ENCODE measurements around the gene CHST11.

CHST11 gene

DNA sequence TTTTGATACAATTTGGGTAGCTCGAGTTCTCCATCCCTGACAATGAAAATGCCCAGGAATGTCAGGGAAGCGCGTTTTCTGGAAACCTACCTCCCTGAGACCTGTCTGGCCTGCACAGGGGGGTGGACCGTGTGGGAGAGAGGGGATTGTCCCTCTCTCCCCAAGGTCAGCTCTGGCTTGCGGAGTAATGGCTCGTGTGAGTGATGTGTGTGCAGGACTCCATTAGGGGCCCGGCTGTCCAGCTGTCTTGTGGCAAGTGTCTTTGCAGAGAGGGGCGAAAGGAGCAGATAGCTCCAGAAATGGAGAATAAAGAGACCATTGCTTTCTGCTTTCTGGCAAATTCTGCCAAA lies 215.3 kb downstream of the CHST11 start:
- FAIRE-seq (no peak), DNase-seq (ENCODE audit: low spot score) (no peak)

DNA sequence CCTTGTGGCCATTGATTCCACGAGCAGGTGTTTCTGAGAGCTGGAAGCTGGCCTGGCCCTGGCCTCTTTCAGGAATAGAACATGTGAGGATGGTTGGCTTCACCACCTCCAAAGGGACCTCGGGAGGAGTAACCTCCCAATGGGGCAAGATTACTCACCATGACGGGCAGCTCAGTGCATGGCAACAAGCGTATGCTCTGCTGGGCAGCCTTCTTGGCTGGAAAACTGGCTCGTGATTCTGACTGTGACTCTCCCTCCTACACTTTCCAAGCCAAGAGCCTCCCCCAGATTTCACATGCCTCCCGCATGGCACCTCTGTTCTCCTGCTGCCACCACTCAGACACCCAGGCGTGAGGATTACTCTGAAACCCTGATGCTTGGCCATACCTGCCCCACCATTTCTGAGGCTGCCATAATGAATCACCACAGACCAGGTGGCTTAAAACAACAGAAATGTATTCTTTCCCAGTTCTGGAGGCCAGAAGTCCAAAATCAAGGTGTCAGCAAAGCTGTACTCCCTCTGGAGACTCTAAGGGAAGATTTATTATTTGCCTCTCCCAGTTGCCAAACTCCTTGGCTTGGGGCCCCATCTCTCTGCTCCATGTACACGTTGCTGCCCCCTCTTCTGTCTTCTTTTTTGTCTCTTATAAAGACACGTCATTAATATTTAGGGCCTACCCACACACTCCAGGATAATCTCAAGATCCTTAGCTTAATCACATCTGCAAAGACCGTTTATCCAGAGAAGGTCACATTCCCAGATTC lies 215.9 kb downstream of the CHST11 start:
- FAIRE-seq: peak; percentile 86
- DNase-seq (ENCODE audit: low spot score): peak; percentile 94

DNA sequence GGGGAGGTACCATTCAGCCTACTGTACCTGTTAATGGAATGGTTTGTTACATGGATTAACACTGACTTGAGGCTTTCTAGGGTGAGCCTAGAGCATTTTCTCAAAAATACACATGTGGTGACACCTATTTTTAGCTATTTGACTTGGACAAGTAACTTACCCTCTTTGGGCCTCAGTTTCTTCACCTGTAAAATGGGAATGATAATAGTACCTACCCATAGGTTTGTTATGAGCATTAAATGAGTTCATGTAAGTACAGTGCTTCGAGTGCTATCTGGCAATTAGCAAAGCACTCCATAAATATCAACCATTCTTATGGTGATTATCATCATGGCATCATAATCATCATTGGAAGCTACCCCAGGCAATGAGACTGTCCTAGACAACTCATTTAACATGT lies 216.5 kb downstream of the CHST11 start:
- DNase-seq (ENCODE audit: low spot score) (no peak), FAIRE-seq (no peak)

DNA sequence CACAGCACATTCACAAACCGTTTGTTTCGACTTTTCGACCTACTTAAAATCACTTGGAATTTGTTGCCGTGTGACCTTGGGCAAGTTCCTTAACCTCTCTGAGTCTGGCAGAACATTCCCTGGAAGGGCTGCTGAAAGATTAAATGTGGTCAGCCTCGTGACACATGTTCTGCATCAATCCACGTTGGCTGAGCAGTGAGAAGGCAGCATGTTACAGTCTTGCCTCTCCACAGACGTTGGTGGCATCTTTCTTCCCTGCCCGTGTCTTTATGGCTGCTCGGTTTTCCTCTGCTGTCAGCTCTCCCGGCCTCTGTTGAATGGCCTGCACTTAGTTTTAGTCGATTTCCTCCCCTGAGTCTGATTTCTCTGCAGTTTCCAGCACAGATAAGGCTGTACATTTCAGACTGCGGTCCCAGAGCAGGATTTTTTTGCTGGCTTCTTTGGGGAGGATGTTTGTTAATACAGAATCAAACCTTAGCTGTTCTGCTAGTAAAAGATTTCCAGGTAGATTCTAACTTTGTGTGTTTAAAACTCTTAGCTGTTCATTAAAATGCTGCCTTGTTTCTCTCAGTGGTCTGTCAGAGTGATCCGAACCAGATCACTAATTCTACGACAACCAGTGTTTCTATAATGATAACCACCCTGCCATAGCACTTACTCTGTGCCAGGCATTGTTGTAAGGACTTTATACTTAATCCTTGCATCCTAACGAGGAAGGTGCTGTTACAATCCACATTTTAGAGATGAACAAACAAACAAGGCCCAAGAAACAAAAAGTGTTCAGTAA lies 217.1 kb downstream of the CHST11 start:
- DNase-seq (ENCODE audit: low spot score) (peak; percentile 27), FAIRE-seq (no peak)

DNA sequence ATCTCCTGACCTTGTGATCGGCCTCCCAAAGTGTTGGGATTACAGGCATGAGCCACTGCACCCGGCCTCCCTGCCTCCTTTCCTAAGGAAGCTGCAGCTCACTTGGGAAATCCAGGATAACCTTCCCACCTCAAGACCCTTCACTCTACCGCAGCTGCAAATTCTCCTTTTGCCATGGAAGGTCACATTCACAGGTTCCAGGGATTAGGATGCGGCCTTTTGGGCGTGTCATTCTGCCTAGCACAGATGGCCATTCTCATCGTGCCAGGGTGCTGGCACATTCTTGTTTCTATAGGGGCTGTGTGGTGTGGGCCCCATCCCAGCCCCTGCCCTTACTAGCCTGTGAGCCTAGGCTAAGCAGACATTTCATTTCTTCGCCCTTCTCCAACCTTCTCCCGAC lies 219.9 kb downstream of the CHST11 start:
- no peak for FAIRE-seq

DNA sequence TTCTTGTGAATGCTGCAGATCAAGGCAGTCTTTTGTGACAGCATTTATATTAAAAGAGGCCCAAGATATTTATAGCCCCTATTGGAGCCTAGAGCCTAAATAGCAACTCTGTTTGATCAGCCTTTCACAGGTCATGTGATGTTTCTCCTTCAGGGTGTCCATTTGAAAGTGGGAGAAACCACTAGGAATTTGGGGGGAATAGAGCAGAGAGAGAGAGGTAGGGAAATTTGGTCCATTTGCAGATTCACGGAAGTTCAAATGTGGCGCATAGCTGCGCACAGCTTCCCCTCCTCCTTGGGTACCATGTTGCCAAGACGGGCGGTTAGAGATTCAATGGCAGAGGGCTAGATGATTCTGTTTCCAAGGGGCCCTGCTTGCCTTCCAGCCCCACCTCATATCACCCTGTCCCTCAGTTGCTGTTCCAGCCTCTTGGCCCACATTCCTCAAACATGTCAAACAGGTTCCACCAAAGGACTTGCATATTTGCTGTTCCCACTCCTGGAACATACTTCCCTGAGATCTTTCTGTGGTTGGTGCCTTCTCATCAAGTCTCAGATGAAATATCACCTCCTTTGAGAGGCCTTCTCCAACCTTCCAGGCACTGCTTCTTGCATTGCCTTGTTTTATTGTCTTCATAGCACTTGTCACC lies 220.8 kb downstream of the CHST11 start:
- FAIRE-seq (no peak), DNase-seq (ENCODE audit: low spot score) (no peak)

More for the DNA sequence above, 219.9 kb downstream of the CHST11 start:
- DNase-seq (ENCODE audit: low spot score): no peak

DNA sequence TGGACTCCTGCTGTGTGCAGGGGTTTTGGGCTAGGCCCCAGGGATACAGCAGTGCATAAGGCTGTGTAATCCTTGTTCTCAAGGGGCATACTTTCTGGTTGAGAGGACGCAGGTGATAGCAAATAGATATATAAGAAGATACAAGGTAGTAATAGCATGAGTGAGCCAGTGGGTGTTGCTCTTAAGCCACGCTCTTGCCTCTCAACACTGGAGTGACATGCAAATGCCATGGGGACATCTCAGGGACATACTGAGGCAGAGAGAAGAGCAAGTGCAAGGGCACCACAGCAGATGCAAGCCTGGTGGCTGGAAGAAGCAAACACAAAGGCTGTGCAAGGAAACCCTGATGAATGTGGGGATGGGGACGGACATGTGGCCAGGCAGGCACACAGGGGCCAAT lies 223.3 kb downstream of the CHST11 start:
- DNase-seq (ENCODE audit: low spot score) (no peak), FAIRE-seq (no peak)

DNA sequence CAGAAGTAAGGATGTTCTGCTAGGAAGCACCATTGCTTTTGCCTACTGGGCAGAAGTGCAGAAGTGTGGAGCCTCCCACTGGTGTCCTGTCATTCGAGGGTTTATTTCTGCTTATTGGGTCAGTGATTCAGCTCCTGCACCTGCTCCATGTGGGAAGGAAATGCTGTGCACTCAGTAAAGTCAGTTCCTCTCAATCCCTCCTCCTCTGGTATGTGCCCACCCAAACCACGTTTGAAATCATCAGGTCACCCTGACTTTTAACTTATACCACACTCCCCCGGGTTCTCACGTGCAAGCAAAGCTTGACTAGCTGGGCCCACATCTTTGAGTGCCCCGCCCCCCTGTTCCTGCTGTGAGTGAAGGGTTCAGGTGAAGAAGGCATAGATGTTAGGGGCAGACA lies 223.7 kb downstream of the CHST11 start:
- FAIRE-seq: no peak

DNA sequence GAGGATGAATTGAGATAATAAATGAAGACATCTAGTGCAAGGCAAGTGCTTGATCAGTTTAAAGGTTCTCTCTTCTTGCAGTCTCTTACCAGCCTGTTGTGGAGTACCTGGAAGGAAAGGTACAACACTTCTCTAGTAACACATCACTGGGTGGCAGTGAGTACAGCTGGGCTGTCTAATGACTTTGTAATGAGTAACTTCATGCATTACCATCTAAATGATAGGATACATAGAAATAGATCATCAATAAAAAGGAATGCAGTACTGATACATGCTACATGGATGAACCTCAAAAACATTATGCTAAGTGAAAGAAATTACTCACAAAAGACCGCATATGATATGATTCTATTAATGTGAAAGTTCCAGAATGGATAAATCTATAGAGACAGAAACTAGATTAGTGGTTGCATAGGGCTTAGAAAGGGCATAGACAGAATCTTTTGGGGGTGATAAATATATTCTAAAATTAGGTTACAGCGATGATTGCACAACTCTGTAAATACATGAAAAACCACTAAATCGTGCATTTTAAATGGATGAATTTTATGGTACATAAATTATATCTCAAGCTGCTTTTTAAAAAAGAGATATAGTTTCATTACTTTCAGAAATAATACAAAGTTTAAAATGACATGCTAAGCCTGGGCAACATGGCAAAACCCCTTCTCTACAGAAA lies 224.4 kb downstream of the CHST11 start:
- FAIRE-seq (no peak), DNase-seq (ENCODE audit: low spot score) (no peak)

More for the DNA sequence above, 223.7 kb downstream of the CHST11 start:
- no peak for DNase-seq (ENCODE audit: low spot score)

DNA sequence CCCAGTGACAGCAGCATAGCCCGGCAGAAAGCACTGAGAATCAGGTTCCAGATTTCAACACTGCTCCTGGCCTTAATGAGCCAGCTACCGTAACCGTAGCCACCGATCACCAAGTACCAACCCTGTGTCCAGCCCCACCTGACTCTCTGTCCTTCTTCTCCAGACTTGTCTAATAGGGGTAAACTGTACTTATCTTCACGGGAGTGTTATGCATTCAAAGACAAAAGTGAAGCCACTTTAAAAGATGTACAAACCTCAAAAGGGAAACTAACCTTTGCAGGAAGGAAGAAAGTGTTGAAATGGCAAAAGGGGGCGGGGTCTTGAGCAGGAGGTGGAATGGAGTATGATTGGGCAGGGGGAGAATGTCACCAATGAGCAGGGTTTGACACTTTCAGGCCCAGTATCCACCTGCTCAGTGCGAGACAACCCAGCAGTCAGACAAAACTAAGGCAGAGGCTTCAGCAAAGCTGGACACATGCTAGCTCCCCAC lies 226.1 kb downstream of the CHST11 start:
- DNase-seq (ENCODE audit: low spot score) (no peak), FAIRE-seq (no peak)

DNA sequence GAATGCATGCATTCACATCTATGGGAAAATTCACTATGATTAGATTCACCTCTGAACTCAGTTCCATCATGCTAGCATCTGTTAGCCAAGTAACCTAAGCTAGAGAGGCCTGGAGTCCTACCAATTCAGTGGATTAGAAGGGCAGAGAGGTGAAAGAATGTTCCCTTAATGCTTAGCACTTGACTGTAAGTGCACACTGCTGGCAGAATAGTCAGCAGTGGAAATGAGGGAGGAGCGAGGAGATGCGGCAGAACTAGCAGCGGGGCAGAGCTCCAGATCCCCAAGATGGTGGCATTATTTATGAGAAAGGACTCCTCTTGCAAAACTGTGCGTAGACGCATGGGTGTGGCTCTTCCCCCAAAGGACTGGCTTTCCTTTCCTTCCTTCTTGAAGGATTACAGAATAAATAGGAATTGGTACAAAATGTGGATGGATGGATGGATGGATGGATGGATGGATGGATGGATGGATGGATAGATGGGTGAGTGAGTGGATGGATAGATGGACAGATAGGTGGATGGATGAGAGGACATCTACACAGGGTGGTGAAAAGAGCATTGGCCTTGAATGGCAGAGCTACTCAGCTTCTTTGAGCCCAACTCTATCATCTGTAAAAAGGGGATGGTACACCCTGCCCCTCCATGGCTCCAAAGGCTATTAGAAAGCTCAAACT lies 227.2 kb downstream of the CHST11 start:
- DNase-seq (ENCODE audit: low spot score): no peak
- no peak for FAIRE-seq

DNA sequence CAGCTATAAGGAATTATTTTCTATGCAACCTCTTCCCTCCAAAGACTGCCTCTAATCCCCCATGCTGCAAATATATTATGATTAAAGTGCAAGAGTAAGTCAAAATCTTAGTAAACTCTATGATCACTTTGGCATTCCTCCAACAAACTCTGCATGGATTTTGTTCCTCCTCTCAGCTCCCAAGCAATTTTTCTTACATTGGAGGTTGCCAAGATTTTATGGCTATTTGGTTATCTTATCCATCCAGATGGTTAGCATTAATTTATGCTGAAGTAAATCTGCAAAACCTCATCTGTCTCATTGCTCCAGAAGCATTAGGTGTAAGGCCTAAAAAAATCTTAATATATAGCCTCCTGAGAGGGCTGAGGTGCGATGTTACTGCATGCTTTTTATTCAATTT lies 228.1 kb downstream of the CHST11 start:
- DNase-seq (ENCODE audit: low spot score) (no peak), FAIRE-seq (no peak)

DNA sequence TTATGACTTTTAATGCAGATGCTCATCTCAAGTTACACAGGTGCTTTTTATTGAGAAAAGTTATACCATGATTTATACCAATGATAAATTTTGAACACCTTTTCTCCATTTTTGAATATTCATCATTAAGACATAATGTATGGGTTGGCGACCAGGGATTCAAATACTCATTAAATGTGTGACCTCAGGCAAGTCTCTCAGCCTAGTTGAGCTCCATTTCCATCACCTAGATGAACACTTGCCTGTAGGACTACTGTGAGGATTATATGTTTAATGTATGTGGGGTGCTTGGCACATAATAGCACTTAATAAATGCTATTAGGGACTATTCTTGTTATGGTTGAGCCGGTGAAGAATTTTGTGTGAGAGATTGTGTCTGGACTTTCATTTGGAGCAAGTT lies 228.6 kb downstream of the CHST11 start:
- FAIRE-seq (no peak), DNase-seq (ENCODE audit: low spot score) (no peak)

DNA sequence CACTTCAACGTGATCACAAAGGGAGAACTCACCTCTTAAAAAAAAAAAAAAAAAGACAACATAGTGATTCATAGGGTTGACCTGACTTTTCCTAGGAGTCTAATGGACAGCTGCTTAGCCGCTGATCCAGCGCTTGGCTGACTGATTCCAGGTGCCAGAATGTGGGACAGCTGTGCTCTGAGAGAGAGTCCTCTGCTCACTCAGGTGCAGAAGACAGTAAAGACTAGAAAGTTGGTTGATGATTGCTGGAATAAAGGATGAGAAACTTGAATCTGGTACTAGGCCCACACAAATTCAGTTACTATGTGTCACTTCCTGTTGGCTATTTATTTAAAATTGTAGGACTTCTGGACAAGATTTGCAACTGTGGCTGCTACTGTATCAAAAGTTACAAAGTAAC lies 229.4 kb downstream of the CHST11 start:
- peak; percentile 74 for DNase-seq (ENCODE audit: low spot score)
- FAIRE-seq: peak; percentile 82

DNA sequence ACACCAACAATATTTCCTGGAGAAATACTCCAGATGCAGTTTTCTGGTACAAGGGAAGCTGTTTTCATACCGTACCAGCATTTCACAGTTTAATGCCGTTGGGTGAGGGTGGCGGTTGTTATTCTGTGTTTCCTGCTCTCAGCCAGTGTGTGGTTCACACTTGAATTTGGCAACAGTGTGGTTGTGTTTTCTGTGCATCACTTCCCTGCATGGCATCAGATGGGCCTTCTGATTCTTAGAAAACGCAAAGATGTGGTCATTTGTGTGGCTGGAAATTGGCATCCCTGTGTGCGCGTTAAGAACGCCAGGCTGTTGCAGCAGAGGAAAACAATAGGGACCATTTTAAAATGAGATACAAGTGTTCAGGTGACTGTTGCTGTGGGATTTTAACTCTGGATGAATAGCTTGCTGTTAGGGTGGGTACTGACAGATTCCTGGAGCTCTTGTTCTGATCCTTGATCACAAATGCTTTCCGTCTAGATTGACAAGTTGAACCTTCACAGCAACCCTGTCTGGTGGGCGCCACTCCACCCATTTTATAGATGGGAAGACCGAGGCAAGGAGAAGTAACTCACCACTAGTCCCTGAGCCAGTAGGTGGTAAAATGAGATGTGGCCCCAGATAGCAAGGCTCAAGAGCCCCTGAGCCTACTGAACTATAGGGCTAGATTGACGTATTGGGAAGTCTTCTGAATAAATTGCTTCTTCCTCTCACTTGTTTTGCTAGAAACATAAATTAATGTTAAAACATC lies 231.2 kb downstream of the CHST11 start:
- FAIRE-seq (no peak), DNase-seq (ENCODE audit: low spot score) (no peak)

DNA sequence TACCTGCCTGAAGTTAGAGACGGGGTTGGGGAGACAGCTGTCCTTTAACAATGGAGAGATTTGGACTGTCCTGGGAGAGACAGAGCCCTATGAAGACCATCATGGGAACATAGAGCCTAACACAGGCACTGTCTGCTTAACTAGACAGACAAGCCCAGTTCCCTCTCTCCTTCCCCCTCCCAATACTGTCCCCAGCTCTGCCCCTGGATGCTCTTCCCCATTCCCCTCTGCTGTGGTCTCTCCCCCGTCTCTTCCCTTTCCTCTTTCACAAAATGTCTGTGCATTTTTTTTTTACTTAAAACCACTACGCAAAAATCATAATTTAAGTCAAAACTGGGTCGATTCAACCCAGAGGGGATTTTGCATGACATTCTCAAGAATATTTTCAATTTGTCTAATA lies 232.9 kb downstream of the CHST11 start:
- DNase-seq (ENCODE audit: low spot score) (no peak), FAIRE-seq (no peak)

DNA sequence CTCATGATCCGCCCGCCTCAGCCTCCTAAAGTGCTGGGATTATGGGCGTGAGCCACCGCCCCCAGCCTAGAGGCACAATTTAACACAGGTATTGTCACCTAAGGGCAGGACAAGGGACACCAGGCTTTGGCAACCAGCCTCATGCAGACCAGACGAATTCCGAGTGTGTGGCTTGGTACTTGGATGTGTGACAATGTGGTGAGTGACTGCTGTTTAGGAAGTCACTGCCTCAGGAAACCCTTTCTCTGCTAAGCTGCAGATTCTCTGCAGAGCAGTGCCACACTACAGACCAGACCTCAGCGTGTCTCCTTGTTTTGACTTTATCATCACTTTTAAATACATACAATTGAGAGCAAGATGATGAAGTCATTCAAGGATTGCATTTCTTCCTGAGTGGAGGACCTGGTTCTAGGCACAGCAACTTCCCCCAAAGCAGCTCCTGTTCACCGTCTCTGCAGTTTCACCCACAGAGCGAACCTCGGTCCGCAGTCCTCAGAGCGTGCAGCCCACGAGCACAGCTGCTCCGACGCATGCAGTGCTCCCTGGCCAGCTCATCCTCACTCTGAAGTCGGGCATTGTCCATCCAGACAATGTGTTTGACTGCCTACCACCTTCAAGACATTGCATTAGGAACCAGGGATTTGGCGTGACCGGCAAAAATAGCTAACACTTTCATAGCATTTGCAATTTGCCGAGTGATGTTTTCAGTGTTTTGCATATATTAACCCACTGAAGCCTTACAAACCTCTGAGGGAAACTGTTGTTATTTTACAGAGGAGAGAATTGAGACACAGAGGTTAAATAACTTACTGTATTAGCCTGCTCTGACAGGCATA lies 235.2 kb downstream of the CHST11 start:
- FAIRE-seq: no peak
- no peak for DNase-seq (ENCODE audit: low spot score)

DNA sequence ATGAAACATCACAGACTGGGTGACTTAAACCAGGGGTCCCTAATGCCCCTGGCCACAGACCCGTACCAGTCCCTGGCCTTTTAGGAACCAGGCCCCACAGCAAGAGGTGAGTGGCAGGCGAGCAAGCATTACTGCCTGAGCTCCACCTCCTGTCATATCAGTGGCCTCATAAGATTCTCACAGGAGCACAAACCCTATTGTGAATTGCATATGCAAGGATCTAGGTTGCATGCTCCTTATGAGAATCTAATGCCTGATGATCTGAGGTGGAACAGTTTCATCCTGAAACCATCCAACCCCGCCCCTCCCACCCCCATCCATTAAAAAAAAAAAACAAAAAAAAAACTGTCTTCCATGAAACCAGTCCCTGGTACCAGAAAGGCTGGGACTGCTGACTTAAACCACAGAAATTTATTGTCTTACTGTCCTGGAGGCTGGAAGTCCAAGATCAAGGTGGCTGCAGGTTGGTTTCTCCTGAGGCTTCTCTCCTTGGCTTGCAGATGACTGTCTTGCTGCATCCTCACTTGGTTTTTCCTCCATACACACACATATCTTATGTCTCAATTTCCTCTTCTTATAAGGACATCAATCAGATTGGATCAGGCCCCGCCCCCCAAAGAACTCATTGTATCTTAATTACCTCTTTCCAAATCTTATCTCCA lies 235.9 kb downstream of the CHST11 start:
- DNase-seq (ENCODE audit: low spot score) (no peak), FAIRE-seq (no peak)

DNA sequence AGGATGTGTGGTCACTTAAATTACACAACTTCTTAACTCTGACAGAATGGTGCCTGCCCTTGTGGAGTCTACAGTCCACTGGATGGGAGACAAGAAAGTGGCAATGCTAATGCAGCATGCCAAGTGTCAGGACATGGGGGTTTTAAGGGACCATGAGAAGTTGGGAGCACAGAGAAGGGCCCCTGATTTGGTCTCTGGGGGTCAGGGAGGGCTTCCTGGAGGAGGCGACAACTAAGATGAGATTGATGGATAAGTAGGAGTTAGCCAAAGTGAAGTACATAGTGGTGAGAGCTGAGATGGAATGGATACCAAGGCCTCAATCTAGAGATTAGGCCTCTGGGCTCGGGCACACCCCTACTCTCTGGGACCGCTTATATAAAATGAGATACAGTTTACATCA lies 236.7 kb downstream of the CHST11 start:
- FAIRE-seq (no peak), DNase-seq (ENCODE audit: low spot score) (no peak)
